ENCODE measurements around the gene STEAP1B. TPM values are rescaled to one million over a fixed set of nuclear protein-coding genes. Genes with fewer than 3 reads are reported as not detected.
"Not testable (repeated sequence)": the region's sequence is repeated elsewhere in the genome, so short reads cannot be mapped to it uniquely, and the experiment has no call there.

The STEAP1B gene
- polyA plus RNA-seq, 1 experiment, result 18.8 TPM

- POLR2A ChIA-PET; H3K27me3 ChIP-seq (ENCODE audit: control insufficient read depth, insufficient read depth, low read length); H3K4me3 ChIP-seq (ENCODE audit: low read depth, low read length); H3K9me3 ChIP-seq (ENCODE audit: control insufficient read depth, insufficient read depth, low read length); DNase-seq (ENCODE audit: low read depth, low spot score); H3K27ac ChIP-seq (ENCODE audit: low read depth, low read length): not testable (repeated sequence)
- CTCF ChIA-PET, result interaction anchor here (1.4 to 3.1 kb wide), 2 partner anchors 390 to 393 kb away, joined by 3 to 33 read pairs; no protein-coding TSS in a partner anchor
- 0 out of 2 replicates have a peak, but pooled peaks have one; percentile 17 for TF ChIP-seq CTCF (IDR thresholded peaks at IDR 0.05; ENCODE audit: low read depth, low read length)
Observed at GRCh38 chr7:22501336-22501735, 1.3 kb upstream of the STEAP1B start.

GRCh38 chr7:22499044-22499443, 944 bp downstream of the STEAP1B start:
- no peaks in the 10 kb centered on the region for H3K9me3 ChIP-seq (ENCODE audit: control insufficient read depth, insufficient read depth, low read length)
- TF ChIP-seq CTCF (IDR thresholded peaks at IDR 0.05; ENCODE audit: low read depth, low read length), result no peak
- H3K4me3 ChIP-seq (ENCODE audit: low read depth, low read length), result peak overlapping the region; percentile 29
- no peak overlapping the region for H3K27ac ChIP-seq (ENCODE audit: low read depth, low read length)
- CTCF ChIA-PET, result no interaction called here
- H3K27me3 ChIP-seq (ENCODE audit: control insufficient read depth, insufficient read depth, low read length), result no peaks in the 10 kb centered on the region
- no peak for DNase-seq (ENCODE audit: low read depth, low spot score)
- POLR2A ChIA-PET, result no interaction called here

- POLR2A ChIA-PET; H3K9me3 ChIP-seq (ENCODE audit: control insufficient read depth, insufficient read depth, low read length); CTCF ChIA-PET; H3K27me3 ChIP-seq (ENCODE audit: control insufficient read depth, insufficient read depth, low read length); DNase-seq (ENCODE audit: low read depth, low spot score); H3K27ac ChIP-seq (ENCODE audit: low read depth, low read length); H3K4me3 ChIP-seq (ENCODE audit: low read depth, low read length): not testable (repeated sequence)
Observed at GRCh38 chr7:22496912-22497311, 3.1 kb downstream of the STEAP1B start.

GRCh38 chr7:22496296-22496888, 3.6 kb downstream of the STEAP1B start:
- H3K9me3 ChIP-seq (ENCODE audit: control insufficient read depth, insufficient read depth, low read length); DNase-seq (ENCODE audit: low read depth, low spot score); H3K27ac ChIP-seq (ENCODE audit: low read depth, low read length); POLR2A ChIA-PET; H3K4me3 ChIP-seq (ENCODE audit: low read depth, low read length); H3K27me3 ChIP-seq (ENCODE audit: control insufficient read depth, insufficient read depth, low read length): not testable (repeated sequence)
- CTCF ChIA-PET, result interaction anchor here (0.9 to 1.6 kb wide), 4 partner anchors 384 to 393 kb away, joined by 3 to 15 read pairs (median 8); no protein-coding TSS in a partner anchor

- POLR2A ChIA-PET; H3K9me3 ChIP-seq (ENCODE audit: control insufficient read depth, insufficient read depth, low read length); CTCF ChIA-PET; H3K27me3 ChIP-seq (ENCODE audit: control insufficient read depth, insufficient read depth, low read length); H3K4me3 ChIP-seq (ENCODE audit: low read depth, low read length); H3K27ac ChIP-seq (ENCODE audit: low read depth, low read length); DNase-seq (ENCODE audit: low read depth, low spot score): not testable (repeated sequence)
Observed at GRCh38 chr7:22493160-22493925, 6.6 kb downstream of the STEAP1B start.

- POLR2A ChIA-PET, result no interaction called here
- peak; percentile 95 for TF ChIP-seq CTCF (IDR thresholded peaks at IDR 0.05; ENCODE audit: low read depth, low read length)
- CTCF ChIA-PET, result interaction anchor here (0.6 to 3.0 kb wide), 6 partner anchors 163 to 1100 kb away, joined by 3 to 86 read pairs (median 4); no protein-coding TSS in a partner anchor
- Histone ChIP-seq H3K4me3 (ENCODE audit: low read depth, low read length) (no peak overlapping the region), H3K27ac (ENCODE audit: low read depth, low read length) (no peak overlapping the region), H3K9me3 (ENCODE audit: control insufficient read depth, insufficient read depth, low read length) (no peaks in the 10 kb centered on the region; the same call in 1 of the 2 replicates), H3K27me3 (ENCODE audit: control insufficient read depth, insufficient read depth, low read length) (no peaks in the 10 kb centered on the region)
- DNase-seq (ENCODE audit: low read depth, low spot score), result peak; percentile 45
Observed at GRCh38 chr7:22488643-22489462, 11.1 kb downstream of the STEAP1B start.

Data from AG04450 (cell line).